K562 (cell line): ENCODE results near the gene ALG8.

Experiments used
- ATF2 ChIP-seq: sonication (generic); formaldehyde crosslinking; IDR thresholded peaks from 2 replicates; pipeline ENCODE4 v1.8.1; 2022; ENCODE audit warnings: missing genetic modification reagents
- CTCF ChIP-seq, 3 experiments: IDR thresholded peaks in 2 of 3; conservative IDR thresholded peaks in 1 of 3; 2 replicates each; pipeline ENCODE4 v1.5.1; 2011 to 2012; ENCODE audit warnings: low read length in 3 of 3, mild to moderate bottlenecking in 3 of 3, control low read depth in 2 of 3, improper control_type of control experiment in 1 of 3, inconsistent platforms in 1 of 3, low read depth in 1 of 3, mixed read lengths in 1 of 3, moderate library complexity in 1 of 3; ENCODE audit not compliant: insufficient read depth in 2 of 3
- HNRNPLL ChIP-seq: fragments of 200-400 bp; formaldehyde crosslinking; IDR thresholded peaks from 2 replicates; pipeline ENCODE4 v1.6.1; 2017; ENCODE audit warnings: low read length, low read depth, mild to moderate bottlenecking; ENCODE audit not compliant: poor library complexity, severe bottlenecking
- HOMEZ ChIP-seq: fragments of 250-450 bp; sonication (Bioruptor Pico); IDR thresholded peaks from 2 replicates; pipeline ENCODE4 v1.4.0; 2020; ENCODE audit warnings: mild to moderate bottlenecking, moderate library complexity
- IFI16 ChIP-seq: fragments of 250-450 bp; sonication (Bioruptor Pico); IDR thresholded peaks from 2 replicates; pipeline ENCODE4 v2.1.2; 2022; ENCODE audit warnings: mild to moderate bottlenecking, inconsistent platforms
- JUND ChIP-seq, 2 experiments: IDR thresholded peaks; 2 replicates in 1 of 2; 3 replicates in 1 of 2; pipeline ENCODE4 v1.6.1; 2011; ENCODE audit warnings: borderline replicate concordance in 2 of 2, low read depth in 2 of 2, low read length in 2 of 2, improper control_type of control experiment in 1 of 2, missing biosample characterization in 1 of 2, missing genetic modification characterization in 1 of 2, missing genetic modification reagents in 1 of 2
- NONO ChIP-seq, 2 experiments: fragments of 200-400 bp in 1 of 2; fragments of 450-650 bp in 1 of 2; formaldehyde crosslinking in 1 of 2; IDR thresholded peaks; 2 replicates each; pipeline ENCODE4 v1.6.1; 2017; ENCODE audit warnings: low read depth in 2 of 2, mild to moderate bottlenecking in 2 of 2, moderate library complexity in 2 of 2, low read length in 1 of 2
- SNRNP70 ChIP-seq: fragments of 200-400 bp; formaldehyde crosslinking; optimal IDR thresholded peaks from 2 replicates; pipeline ENCODE3; 2017; ENCODE audit warnings: low read depth, low read length
- TF ChIP-seq, protein P1 (sequence below): sonication (generic); formaldehyde crosslinking; IDR thresholded peaks from 2 replicates; pipeline ENCODE4 v1.4.0; 2020; ENCODE audit warnings: mild to moderate bottlenecking, missing genetic modification reagents
- TF ChIP-seq, protein P2 (sequence below): sonication (generic); formaldehyde crosslinking; IDR thresholded peaks from 2 replicates; pipeline ENCODE4 v1.9.0; 2022; ENCODE audit warnings: mild to moderate bottlenecking, missing genetic modification reagents

DNA sequence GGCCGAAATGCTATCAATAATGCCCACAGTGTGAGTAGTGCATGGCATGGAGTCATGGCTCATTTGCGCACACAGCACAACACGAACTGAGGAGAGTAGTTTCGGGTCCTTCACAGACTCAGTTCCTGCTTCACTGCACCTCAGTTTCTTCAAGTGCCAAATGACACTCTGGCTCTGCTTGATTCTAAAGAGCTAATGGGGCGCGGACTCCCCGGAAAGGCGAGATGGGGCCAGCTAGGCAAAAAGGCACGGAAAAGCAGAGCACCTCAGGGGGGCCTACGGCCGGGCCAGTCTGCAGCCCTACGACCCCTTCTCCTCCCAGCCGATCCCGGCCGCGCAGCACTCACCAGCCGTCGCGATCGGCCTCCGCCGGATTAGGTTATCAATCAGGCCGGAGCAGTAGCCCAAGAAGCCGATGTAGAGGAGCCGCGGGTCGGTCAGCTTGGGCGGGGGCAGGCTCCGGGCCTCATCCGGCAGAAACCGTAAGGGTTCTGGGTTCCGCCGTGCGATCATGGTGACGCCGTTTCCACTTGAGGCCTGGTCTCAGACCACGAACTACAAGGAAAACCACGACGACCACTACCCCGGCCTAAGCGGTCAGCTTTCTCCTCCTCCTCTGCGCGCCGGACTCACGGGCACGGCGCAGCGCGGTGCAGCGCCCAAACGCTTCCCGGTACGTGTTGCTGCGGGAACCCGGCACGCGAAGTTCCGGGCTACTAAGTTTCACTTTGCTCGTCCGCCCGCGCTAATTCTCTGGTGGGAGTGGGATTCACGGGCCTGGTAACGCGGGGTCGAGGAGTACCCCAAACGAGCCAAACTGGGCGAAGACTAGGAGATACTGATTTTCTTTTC is 60.0 kb downstream of the ALG8 start, which contains the start of gene NDUFC2:
- no peak for TF ChIP-seq ATF2 (CRISPR knock-in tag)
- 0 out of 6 replicates have a peak, but pooled peaks of 1 of the 3 experiments have one; percentile 1 for TF ChIP-seq CTCF (IDR thresholded peaks at IDR 0.05 in 2 of 3, conservative IDR thresholded peaks at IDR 0.05 in 1 of 3; ENCODE audit: insufficient read depth in 2 of 3, low read depth in 1 of 3, low read length in 3 of 3)
- TF ChIP-seq, protein P1, sequence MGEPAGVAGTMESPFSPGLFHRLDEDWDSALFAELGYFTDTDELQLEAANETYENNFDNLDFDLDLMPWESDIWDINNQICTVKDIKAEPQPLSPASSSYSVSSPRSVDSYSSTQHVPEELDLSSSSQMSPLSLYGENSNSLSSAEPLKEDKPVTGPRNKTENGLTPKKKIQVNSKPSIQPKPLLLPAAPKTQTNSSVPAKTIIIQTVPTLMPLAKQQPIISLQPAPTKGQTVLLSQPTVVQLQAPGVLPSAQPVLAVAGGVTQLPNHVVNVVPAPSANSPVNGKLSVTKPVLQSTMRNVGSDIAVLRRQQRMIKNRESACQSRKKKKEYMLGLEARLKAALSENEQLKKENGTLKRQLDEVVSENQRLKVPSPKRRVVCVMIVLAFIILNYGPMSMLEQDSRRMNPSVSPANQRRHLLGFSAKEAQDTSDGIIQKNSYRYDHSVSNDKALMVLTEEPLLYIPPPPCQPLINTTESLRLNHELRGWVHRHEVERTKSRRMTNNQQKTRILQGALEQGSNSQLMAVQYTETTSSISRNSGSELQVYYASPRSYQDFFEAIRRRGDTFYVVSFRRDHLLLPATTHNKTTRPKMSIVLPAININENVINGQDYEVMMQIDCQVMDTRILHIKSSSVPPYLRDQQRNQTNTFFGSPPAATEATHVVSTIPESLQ (CRISPR knock-in tag) = no peak
- TF ChIP-seq SNRNP70 = no peak
- TF ChIP-seq NONO (IDR thresholded peaks at IDR 0.05; ENCODE audit: low read depth in 2 of 2, low read length in 1 of 2) = peak in 1 of 2 experiments; percentile 54; a peak in 1 of 4 replicates
- TF ChIP-seq JUND (IDR thresholded peaks at IDR 0.05; ENCODE audit: borderline replicate concordance, low read depth, low read length) = peak; percentile 71; the same call in 1 of the 2 replicates
- peak; percentile 53; the same call in 1 of the 3 replicates for TF ChIP-seq JUND (tag; IDR thresholded peaks at IDR 0.05; ENCODE audit: borderline replicate concordance, low read depth, low read length)
- TF ChIP-seq, protein P2, sequence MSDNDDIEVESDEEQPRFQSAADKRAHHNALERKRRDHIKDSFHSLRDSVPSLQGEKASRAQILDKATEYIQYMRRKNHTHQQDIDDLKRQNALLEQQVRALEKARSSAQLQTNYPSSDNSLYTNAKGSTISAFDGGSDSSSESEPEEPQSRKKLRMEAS = peak; percentile 51
- no peak for TF ChIP-seq IFI16 (CRISPR knock-in tag)
- no peak for TF ChIP-seq HOMEZ (CRISPR knock-in tag)
- peak; percentile 80 for TF ChIP-seq HNRNPLL
